Heart left ventricle (tissue), 13 donors: ENCODE results near the gene SLC49A3.

Source experiments
- POLR2A ChIP-seq, 2 donors: fragments of 450-650 bp; IDR thresholded peaks; one replicate each; pipeline ENCODE4 v1.6.1; 2017; ENCODE audit warnings: antibody characterized with exemption in 2 of 2, mild to moderate bottlenecking in 2 of 2, moderate library complexity in 2 of 2
- TF ChIP-seq, protein P1 (sequence below), 12 donors: fragments of 200-600 bp; sonication (generic) in 4 of 12; IDR thresholded peaks; one replicate each; pipeline versions ENCODE4 v1.5.0 to v1.8.0; 2018 to 2022; ENCODE audit warnings: antibody characterized with exemption in 12 of 12, mild to moderate bottlenecking in 5 of 12
- donor health status: ischemic (EF 13 %, LVEDD 7.1; RV severe dilation, severe dysfunction).
- donor health status: DM: no; HTN: yes; CAD: no.
- donor health status: DM: no; HTN: no; CAD: no.
- donor health status: ischemic (EF 25% LVEDD 6.9; RV normal size, moderate dysfunction).
- donor health status: ischemic (EF 25% LVEDD 5.7; RV mildly dilated, moderate dysfunction).
- donor health status: ischemic (EF 35%, LVEDD 5.7; RV mildly dilated, moderate dysfunction).
- donor health status: nonischemic (EF 11% LVEDD 7.7; RV severe dilation, severe dysfunction).
- donor health status: DM: yes; HTN: yes; CAD: no.
- donor health status: PGD.
- donor health status: ischemic (EF 29% LVEDD 5.4; RV normal size, mild dysfunction).
- donor health status: nonischemic (EF 23%, LVEDD 6.1; RV moderate dilation, normal function).

DNA sequence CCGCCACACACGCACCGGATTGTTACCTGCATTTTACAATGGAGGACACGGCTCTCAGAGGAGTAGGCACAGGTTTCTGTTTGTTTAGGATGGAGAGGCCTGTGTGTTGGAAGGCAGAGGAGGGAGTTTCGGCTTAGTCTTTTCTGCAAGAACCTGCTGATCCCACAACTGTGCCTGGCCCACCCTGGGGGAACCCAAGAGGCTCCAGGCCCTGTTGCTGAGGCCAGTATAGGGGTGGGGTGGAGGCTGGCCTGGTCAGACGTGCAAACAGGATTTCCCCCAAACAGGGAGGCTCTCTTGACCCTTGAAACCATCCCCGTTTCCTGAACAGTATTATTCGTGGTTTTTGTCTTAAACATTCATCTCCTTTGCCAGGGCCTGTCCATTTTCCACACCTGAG is 772 bp upstream of the SLC49A3 start:
- TF ChIP-seq, protein P1, sequence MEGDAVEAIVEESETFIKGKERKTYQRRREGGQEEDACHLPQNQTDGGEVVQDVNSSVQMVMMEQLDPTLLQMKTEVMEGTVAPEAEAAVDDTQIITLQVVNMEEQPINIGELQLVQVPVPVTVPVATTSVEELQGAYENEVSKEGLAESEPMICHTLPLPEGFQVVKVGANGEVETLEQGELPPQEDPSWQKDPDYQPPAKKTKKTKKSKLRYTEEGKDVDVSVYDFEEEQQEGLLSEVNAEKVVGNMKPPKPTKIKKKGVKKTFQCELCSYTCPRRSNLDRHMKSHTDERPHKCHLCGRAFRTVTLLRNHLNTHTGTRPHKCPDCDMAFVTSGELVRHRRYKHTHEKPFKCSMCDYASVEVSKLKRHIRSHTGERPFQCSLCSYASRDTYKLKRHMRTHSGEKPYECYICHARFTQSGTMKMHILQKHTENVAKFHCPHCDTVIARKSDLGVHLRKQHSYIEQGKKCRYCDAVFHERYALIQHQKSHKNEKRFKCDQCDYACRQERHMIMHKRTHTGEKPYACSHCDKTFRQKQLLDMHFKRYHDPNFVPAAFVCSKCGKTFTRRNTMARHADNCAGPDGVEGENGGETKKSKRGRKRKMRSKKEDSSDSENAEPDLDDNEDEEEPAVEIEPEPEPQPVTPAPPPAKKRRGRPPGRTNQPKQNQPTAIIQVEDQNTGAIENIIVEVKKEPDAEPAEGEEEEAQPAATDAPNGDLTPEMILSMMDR (IDR thresholded peaks at IDR 0.05) = no peak
- TF ChIP-seq POLR2A (IDR thresholded peaks at IDR 0.05) = no peak
